ENCODE measurements around the gene GCN1. TPM values are rescaled to one million over a fixed set of nuclear protein-coding genes. Genes with fewer than 3 reads are reported as not detected.

Gene GCN1
- total RNA-seq, 1 donor from 2014 or later: 82.6 TPM

DNA sequence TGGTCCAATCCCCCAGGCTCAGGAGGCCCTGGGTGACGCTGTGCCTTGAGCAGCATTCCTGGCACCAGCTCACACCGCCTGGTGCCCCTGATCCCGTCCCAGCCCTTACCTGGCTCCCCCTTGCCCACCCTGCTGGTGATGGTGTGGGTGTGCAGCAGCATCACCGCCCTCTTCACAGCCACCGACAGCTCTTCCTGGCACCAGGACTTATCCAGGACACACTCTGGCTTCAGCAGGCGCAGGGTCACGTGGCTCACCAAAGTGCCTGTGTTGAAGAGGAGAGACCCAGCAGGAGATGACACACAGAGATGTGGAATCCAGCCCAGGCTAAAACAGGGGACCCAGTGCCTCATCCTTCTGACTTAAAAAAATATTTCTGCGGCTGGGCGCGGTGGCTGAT lies 36.2 kb downstream of the GCN1 start:
- intact Hi-C loops (cut with DNase I): no loop called here
- no peak for DNase-seq (ENCODE audit: low spot score)
- ATAC-seq: no peak

DNA sequence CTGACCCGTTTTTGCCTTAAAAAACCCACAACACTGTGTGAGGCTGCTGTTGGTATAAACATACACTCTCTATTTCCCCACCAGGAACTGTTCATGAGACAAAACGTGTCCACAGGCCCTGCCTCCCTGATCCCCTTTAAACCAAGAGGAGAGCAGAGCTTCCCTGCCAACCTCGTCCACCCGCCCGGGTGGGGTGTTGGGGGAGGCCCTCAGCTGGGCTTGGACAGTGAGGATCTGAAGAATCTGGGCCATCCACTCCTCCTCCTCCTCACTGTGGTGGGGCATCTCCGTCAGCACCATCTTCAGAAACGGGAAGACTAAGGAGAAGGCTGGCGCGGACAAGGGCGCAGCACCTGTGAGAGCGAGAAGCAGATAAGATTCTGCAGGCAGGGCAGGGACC lies 36.8 kb downstream of the GCN1 start:
- no peak for ATAC-seq
- intact Hi-C loops (cut with DNase I): no loop called here
- DNase-seq (ENCODE audit: low spot score): no peak

DNA sequence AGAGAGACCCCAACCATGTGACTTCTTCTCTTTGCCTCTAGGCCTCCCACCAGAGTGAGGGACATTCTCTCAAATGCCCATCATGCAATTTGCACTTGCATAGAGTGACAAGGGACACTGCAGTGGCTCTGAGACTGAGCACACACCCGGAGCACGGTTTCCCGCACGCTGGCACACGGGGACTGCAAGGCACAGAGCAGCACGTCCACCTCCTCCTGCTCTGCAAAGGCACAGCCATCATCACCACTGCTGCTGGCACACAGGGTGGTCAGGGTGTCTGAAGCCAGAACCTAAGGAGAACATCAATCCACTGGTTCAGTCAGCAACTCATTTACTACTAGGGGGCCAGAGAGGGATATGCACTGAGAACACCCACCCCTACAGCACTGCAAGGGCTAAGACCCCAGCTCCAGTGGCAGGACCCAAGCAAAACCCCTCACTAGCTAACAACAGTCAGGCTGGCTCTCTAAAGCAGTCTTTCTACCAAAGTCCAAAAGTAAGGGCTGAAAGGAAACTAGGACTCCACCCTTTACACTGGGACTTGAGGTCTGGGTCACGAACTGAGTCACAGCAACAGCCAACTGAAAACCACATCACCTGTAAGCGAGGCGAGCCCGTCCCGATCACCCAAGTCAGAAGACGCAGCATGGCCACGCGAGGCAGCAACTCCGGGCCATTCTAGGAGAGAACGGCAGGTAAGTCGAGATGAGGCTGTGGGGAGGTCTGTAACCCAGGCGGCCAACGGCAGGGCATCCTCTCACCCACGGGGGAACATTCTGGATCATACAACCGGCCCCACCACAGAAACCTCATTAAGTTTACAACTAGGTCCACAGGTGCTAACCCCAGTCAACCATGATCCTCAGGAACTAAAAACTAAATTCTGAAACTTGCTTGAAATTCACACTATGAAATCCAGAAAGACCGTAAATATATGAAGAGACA lies 37.9 kb downstream of the GCN1 start:
- DNase-seq (ENCODE audit: low spot score) (no peak), ATAC-seq (no peak)
- intact Hi-C loops (cut with DNase I): no loop called here

DNA sequence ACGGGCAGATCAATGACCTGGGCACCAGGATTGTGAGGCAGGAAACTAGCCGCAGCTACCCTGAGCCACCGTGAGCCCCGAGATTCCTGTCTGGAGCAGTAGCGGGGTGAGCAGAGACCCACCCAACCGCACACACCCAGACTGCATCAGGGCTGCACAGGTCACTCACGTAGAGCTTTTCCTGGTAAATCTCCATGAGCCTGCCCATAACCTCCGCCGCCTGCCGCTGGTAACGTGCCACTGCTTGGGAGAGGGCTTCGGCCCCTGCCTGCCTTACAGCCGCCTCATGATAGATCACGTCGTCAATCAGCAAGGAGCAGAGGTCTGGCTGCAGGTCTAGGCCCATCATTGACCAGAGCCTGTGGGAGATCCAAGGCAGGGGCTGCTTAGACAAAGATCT lies 39.4 kb downstream of the GCN1 start:
- ATAC-seq (no peak), DNase-seq (ENCODE audit: low spot score) (no peak)
- intact Hi-C loops (cut with DNase I): no loop called here

DNA sequence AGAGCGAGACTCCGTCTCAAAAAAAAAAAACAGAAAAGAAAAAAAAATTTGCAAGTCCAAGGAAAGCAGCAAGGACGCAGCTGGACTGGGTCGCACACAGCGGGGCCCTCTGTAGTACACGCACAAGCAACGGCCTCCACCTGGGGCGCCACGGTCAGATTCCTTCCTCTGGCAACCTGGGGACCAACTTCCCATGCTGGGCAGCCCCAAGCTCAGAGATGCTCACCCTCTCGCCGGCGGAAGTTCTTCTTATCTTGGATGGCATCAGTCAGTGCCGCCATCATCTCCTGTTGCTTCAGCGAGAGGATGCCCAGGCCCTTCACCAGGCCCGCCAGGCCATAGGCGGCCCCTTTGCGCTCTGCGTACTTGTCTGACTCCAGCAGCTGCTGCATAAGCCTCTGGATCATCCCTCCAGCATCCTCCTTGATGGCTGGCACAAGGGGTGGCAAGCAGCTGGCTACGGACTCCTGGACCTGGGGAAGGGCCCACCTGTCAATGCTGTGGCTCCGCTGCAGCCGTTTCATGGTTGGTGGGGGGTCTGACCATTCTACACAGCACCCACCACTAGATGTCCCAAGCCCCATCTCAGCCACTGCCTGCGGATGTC lies 43.5 kb downstream of the GCN1 start:
- intact Hi-C loops (cut with DNase I): no loop called here

DNA sequence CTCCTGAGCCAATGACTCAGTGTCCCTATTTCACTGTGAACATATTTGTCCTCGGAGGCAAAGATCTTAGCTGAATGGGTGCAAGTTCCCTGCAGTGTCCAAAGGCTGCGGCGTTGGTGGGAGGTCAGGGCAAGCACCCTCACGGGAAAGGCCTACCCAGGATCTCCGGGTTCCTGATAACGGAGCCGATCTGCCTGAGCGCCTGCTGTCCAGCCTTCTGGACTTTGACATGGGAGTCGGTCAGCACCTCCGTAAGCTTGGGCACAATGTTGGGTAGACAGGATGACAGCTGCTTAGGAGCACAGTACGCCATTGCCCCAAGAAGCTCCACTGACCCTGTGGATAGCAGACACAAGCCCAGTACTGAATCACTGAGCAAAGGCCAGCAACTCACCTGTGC lies 46.5 kb downstream of the GCN1 start:
- intact Hi-C loops (cut with DNase I): loop anchor here (1.0 kb wide), 1 partner anchor 21 kb away; no protein-coding TSS in a partner anchor
- DNase-seq (ENCODE audit: low spot score) (no peak), ATAC-seq (no peak)

More for the DNA sequence above, 43.5 kb downstream of the GCN1 start:
- ATAC-seq (peak; percentile 17), DNase-seq (ENCODE audit: low spot score) (no peak)

DNA sequence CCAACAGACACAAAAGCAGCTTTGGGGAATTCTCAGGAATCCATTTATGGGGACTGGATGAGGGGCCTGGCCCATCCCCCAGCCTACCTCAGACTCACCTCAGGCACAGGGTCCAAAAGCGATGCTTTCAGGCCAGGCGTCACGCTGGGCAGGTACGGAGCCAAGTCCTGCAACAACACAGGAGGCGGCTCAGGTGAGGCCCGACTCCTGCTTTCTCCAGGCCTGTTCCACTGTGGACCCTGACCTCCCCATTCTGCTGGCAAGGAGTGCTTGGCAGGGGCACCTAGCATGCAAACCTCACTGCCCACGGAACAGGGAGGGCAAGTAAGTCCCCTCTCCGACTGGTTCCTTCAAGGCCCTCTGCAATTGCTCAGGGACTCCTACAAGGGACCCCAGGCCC lies 49.4 kb downstream of the GCN1 start:
- ATAC-seq: no peak
- intact Hi-C loops (cut with DNase I): no loop called here
- no peak for DNase-seq (ENCODE audit: low spot score)

DNA sequence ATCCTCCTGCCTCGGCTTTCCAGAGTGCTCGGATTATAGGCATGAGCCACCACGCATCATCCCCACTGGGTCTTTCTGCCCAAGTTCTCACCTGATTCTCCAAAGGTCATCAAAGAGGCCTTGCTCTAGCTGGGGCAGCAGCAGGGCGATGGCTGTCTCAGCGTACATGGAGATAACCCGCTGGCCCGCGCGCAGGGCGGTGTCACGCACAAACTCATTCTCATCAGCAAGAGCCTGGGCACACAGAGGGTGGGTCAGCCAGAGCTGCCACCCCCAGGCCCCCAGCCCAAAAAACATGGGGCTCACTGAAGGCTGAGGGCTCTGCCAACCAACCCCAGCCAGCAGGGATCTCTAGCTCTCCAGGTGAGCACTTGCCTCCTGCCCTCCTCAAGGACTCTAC lies 50.3 kb downstream of the GCN1 start:
- DNase-seq (ENCODE audit: low spot score) (no peak), ATAC-seq (no peak)
- intact Hi-C loops (cut with DNase I): no loop called here

DNA sequence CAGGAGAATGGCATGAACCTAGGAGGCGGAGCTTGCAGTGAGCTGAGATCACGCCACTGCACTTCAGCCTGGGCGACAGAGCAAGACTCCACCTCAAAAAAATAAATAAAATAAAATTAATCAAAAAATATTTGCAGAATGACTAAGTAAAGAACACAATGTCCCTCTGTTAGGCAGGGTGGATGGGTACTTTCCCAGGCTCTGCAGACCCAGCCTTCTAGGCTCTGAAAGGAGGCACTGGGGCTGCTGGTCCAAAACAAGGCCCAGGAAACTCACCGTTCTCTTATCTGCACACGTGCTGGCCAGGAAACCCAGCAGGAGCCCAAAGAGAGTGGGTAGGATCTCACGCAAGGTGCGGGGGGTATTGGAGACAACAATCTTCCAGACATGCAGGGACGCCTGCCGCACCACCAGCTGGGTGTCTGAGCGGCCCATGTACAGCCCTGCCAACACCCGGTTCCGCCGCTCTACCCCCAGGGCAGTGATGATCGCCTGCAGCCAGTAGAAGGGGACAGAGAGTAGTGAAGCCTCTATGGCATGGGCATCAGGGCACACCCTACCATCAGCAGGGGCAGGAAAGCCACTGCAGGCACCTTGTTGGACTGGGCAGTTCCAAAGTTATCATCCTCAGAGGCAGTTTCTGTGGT lies 52.2 kb downstream of the GCN1 start:
- intact Hi-C loops (cut with DNase I): no loop called here
- DNase-seq (ENCODE audit: low spot score) (no peak), ATAC-seq (no peak)

DNA sequence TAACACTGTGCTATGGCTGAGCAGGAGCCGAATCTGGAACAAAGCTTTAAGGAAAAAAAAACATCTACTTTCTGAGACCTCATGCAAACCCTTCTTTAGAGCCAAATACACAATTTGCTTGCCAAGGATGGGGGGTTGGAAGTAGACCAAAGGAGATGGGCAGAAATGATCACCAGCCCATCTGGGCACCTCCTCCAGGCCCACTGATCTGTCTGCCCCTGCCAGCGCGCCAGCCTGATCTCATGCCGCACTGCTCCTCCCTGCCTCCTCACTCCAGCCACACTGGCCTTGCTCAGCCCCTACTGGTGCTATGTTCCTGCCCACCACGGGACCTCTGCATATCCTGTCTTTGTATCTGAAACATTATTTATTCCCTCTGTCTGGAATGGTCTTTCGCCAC lies 53.2 kb downstream of the GCN1 start:
- ATAC-seq (no peak), DNase-seq (ENCODE audit: low spot score) (no peak)
- intact Hi-C loops (cut with DNase I): no loop called here

DNA sequence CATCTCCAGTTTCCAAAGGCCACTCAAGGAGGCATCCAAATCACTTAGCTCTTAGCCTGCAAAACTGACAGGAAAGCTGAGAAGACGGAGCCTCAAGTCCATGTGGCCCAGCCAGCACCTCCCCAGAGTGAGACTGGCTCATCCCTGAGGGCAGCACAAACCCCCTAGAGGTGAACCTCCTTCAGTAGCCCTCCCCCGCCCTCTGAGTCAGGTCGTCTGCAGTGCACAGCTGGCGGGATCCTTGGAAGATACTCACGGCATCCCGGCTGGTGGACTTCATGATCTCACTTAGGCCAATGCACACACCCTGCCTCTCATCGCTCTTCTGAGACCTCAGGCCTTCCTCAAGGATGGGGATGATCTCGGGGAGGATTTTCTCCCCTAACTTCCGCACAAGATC lies 53.9 kb downstream of the GCN1 start:
- ATAC-seq (no peak), DNase-seq (ENCODE audit: low spot score) (no peak)
- intact Hi-C loops (cut with DNase I): no loop called here

DNA sequence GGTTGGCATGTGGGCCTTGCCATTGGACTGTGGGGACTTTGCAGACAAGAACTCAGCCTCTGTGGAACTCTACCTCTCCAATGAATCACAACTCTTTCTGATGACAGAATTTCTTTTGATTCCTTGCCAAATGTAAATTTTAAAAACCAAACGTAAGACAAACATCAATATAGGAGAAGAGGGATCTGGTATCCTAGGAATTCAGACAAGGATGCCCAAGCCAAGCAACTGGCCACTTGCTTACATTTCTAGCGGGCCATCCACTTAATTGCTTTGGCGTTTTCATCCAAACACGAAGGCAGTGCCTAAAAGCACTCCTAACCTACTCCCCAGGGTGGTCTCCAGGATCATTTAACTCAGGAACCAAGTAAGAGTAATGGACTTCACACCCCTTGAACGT lies 54.6 kb downstream of the GCN1 start:
- DNase-seq (ENCODE audit: low spot score) (no peak), ATAC-seq (no peak)
- intact Hi-C loops (cut with DNase I): no loop called here

DNA sequence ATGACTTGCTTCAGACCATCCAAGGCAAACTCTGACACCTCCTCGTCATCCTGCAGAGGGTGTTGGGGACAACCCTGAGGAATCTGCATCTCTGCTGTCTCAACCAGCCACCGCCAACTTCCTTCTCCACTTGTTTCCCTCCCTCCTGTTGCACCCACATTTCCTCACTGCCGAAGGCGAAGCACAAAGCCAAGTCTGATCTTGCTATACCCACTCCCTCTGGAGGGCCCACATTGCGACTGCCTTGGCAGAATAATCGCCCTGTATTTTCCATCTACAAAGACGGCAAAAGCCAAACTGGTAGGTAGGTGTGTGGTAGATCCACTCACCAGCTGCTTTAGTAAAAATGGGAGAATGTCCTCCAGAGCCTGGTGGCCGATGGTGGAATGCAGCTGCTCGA lies 56.1 kb downstream of the GCN1 start:
- ATAC-seq (no peak), DNase-seq (ENCODE audit: low spot score) (no peak)
- intact Hi-C loops (cut with DNase I): no loop called here

DNA sequence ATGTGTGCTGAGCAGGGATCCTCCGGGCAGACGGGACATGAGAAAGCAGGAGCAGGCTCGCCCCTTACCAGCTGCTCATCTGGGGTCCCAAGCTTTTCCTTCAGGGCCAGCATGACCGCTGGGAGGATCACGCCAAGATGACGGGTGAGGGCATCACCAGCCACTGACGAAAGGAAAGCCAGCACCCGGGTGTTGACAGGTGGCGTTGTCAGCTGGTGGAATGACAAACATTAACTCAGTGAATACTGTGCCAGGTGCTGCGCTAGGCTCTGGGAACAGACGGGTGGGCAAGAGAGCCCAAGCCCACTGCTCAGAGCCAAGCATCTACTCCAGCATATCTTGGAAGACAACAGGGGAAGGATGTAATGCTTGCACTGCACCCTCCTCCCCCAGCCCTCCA lies 56.7 kb downstream of the GCN1 start:
- intact Hi-C loops (cut with DNase I): no loop called here

DNA sequence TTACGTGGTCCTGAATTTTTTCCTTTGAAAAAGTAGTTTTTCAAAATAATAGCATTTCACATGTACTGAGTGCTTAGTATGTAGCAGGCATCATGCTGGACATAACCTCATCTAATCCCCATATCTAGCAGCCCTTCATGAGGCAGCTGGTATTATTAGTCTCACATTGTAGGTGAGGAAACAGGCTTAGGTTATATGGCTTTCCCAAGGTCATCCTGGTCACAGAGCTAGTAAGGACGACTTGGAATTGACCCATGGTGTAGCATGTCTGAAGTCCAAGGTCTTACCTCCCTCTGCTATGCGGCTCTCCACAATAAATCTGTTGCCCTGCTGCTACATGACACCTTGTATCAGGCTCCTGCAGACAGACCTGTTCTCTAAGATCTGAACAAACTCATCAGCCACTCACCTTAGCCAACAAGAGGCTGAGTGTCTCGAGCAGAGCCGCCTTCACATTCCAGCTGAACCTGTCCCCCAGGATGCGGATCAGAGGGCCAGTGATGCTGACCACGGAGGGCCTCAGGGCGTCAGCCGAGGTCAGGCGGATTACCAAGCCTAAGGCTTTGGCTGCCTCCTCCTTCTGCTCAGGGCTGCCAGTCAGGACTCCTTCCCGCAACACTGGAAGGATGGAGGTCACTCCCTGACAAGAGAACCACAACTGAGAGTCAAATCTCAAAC lies 58.3 kb downstream of the GCN1 start:
- DNase-seq (ENCODE audit: low spot score): no peak
- intact Hi-C loops (cut with DNase I): no loop called here
- ATAC-seq: no peak

More for the DNA sequence above, 56.7 kb downstream of the GCN1 start:
- no peak for ATAC-seq
- DNase-seq (ENCODE audit: low spot score): no peak

DNA sequence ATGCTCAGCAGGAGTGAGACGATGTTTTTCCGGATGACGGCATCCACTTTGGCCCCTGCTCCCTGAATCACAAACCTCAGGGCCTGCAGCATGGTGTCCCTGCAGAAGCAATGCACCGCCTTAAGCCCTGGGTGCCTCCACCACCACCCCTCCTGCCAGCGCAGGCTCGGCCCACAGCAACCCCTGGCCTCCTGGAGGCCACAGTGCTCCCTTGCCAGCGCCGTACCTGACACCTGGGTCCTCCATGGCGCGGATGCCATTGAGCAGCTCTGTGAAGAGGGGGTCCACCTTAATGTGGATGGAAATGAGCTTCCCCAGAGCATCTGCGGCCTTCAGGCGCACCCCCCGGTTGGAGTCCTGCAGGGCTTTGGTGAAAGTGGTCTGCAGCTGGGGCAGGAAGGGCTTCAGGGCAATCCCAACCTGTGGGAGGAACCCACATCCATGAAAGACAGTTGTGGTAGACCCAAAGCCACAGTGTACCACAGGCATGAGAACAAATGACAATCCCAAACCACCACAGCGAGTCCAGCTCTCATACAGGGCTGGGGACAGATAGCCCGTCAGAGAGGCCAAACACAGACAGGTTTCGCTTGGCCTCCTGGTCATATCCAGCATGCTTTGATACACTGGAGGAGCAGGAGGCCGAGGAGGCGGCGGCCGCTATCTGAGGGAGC lies 60.1 kb downstream of the GCN1 start:
- intact Hi-C loops (cut with DNase I): no loop called here
- DNase-seq (ENCODE audit: low spot score) (no peak), ATAC-seq (no peak)

DNA sequence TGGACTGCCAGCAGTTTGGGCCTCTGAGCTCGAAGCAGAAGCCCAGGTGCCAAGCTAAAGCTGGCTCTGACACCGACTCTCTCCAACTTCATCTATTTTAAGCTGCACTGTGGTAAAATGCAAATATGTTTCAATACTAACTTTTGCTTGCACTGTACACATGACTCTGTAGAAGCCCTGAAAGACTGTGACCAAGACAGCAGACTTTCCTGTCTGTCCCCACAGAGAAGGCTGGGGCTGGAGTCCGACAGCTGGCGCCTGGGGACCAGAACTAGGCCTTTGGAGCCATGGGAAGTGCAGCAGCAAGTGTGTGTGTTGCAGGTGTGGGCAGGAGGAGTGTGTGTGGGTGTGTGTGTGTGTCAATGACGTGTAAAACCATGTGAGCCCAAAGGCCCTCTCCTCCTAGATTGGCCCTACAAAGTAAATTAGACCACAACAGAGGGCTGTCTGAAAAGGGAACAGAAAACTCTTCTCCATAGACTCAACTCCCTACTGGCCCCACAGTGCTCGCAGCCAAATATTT lies 61.6 kb downstream of the GCN1 start:
- DNase-seq (ENCODE audit: low spot score): no peak
- ATAC-seq: no peak
- intact Hi-C loops (cut with DNase I): no loop called here

DNA sequence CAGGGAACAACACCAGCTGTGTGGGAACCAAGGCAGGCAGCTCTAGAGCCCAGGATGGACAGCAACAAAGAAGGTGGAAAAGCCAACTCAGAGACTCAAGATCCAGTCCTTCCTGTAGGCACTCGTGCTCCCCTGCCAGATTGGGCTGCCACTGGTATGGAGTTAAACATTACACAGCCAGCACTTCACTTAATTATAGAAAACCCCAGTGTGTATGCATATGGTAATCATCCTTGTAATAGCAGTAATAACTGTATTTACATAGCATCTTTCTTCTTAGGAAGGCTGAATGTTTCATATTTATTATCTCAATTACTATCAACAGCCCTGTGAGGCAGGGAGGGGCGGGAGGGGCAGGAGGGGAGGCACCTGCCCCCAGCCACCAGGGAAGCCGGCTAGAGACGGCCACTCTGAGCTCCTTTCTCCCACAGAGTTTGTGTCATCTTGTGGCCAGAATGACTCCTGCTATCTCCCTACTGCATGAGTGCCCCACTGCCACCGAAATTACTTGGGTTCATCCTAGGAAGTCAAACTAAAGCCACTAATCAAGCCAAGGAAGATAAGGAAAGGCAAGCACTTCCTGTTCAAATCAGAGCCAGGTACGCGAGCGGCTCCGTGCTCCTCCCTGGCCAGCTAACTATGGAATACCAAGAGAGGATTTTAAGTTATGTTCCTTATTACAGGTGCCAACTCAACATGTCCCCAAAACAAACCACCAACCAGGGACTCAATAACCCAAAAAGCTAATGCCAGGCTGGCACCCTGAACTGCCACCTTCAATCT lies 62.3 kb downstream of the GCN1 start:
- ATAC-seq: no peak
- DNase-seq (ENCODE audit: low spot score): no peak
- intact Hi-C loops (cut with DNase I): no loop called here

Measured in sciatic nerve (tissue), 2 donors.